OCI-LY1 (cell line): ENCODE results near the gene MT1E.

Source experiments
- H2AFZ ChIP-seq: fragments of 200-600 bp; sonication (generic), shearing (Covaris generic); 2 replicates; pipeline ENCODE4 v1.6.0; 2014; ENCODE audit warnings: antibody characterized with exemption, mild to moderate bottlenecking, low read length
- H3F3A ChIP-seq: fragments of 200-600 bp; sonication (generic), shearing (Covaris generic); 2 replicates; pipeline ENCODE4 v1.6.0; 2014; ENCODE audit warnings: mild to moderate bottlenecking, antibody characterized with exemption, low read length, moderate library complexity; ENCODE audit not compliant: insufficient read depth
- H3K27ac ChIP-seq: fragments of 200-600 bp; sonication (generic); 2 replicates; pipeline ENCODE4 v1.5.1; 2014; ENCODE audit warnings: low read length, mixed run types, mild to moderate bottlenecking, low read depth; ENCODE audit not compliant: poor library complexity, severe bottlenecking
- H3K27me3 ChIP-seq: fragments of 200-600 bp; sonication (generic); 2 replicates; pipeline ENCODE4 v1.6.0; 2014; ENCODE audit warnings: antibody characterized with exemption, mild to moderate bottlenecking, low read length, moderate library complexity; ENCODE audit not compliant: insufficient read depth
- H3K36me3 ChIP-seq: fragments of 200-600 bp; sonication (generic); 2 replicates; pipeline ENCODE4 v1.6.1; 2014; ENCODE audit warnings: mild to moderate bottlenecking, antibody characterized with exemption, low read length, moderate library complexity, mixed read lengths; ENCODE audit not compliant: insufficient read depth
- H3K4me1 ChIP-seq: fragments of 200-600 bp; sonication (generic); 2 replicates; pipeline ENCODE4 v1.5.1; 2014; ENCODE audit warnings: mild to moderate bottlenecking, low read length, moderate library complexity; ENCODE audit not compliant: insufficient read depth, severe bottlenecking
- H3K4me2 ChIP-seq: fragments of 200-600 bp; sonication (generic), shearing (Covaris generic); 2 replicates; pipeline ENCODE4 v1.6.1; 2014; ENCODE audit warnings: low read length
- H3K4me3 ChIP-seq: fragments of 200-600 bp; sonication (generic); 2 replicates; pipeline ENCODE4 v1.5.1; 2014; ENCODE audit warnings: low read length, low read depth, mild to moderate bottlenecking, mixed read lengths; ENCODE audit not compliant: poor library complexity, severe bottlenecking
- H3K79me2 ChIP-seq: fragments of 200-600 bp; shearing (Covaris generic); 2 replicates; pipeline ENCODE4 v1.6.1; 2016; ENCODE audit warnings: mixed run types, low read length, mixed read lengths; ENCODE audit not compliant: insufficient read depth
- H3K9ac ChIP-seq: fragments of 200-600 bp; sonication (generic), shearing (Covaris generic); 2 replicates; pipeline ENCODE4 v1.6.1; 2014; ENCODE audit warnings: mild to moderate bottlenecking, low read length, mixed read lengths
- H3K9me2 ChIP-seq: fragments of 200-600 bp; sonication (generic), shearing (Covaris generic); 2 replicates; pipeline ENCODE4 v1.6.1; 2014; ENCODE audit warnings: low read depth, mild to moderate bottlenecking, low read length, mixed read lengths
- H3K9me3 ChIP-seq: fragments of 200-600 bp; shearing (Covaris generic); 2 replicates; pipeline ENCODE4 v1.6.1; 2014; ENCODE audit warnings: low read length, mixed read lengths
- H4K20me1 ChIP-seq: fragments of 200-600 bp; sonication (generic), shearing (Covaris generic); 2 replicates; pipeline ENCODE4 v1.6.0; 2016; ENCODE audit warnings: mild to moderate bottlenecking, low read length; ENCODE audit not compliant: insufficient read depth
- EZH2 ChIP-seq: fragments of 200-600 bp; sonication (generic), shearing (Covaris generic); IDR thresholded peaks from 2 replicates; pipeline ENCODE4 v1.8.0; 2017; ENCODE audit warnings: borderline replicate concordance, mixed run types, mild to moderate bottlenecking, antibody characterized with exemption, low read length, moderate library complexity, mixed read lengths
- TF ChIP-seq, protein P1 (sequence below): fragments of 200-600 bp; sonication (generic), shearing (Covaris generic); IDR thresholded peaks from 2 replicates; pipeline ENCODE4 v1.5.1; 2017; ENCODE audit warnings: mild to moderate bottlenecking, antibody characterized with exemption, low read length, moderate library complexity, mixed read lengths

Gene MT1E

GRCh38 chr16:56606476-56607108 lies 19.0 kb upstream of the MT1E start:
- H3K4me2 ChIP-seq: no peak overlapping the region
- H3K79me2 ChIP-seq: no peaks in the 10 kb centered on the region
- H3K4me1 ChIP-seq: peaks cover 28% of the 10 kb centered on the region
- no peak overlapping the region for H2AFZ ChIP-seq
- no peaks in the 10 kb centered on the region for H3K9me2 ChIP-seq
- no peaks in the 10 kb centered on the region for H3F3A ChIP-seq
- H3K9me3 ChIP-seq: no peaks in the 10 kb centered on the region
- no peaks in the 10 kb centered on the region for H3K27me3 ChIP-seq
- TF ChIP-seq, protein P1, sequence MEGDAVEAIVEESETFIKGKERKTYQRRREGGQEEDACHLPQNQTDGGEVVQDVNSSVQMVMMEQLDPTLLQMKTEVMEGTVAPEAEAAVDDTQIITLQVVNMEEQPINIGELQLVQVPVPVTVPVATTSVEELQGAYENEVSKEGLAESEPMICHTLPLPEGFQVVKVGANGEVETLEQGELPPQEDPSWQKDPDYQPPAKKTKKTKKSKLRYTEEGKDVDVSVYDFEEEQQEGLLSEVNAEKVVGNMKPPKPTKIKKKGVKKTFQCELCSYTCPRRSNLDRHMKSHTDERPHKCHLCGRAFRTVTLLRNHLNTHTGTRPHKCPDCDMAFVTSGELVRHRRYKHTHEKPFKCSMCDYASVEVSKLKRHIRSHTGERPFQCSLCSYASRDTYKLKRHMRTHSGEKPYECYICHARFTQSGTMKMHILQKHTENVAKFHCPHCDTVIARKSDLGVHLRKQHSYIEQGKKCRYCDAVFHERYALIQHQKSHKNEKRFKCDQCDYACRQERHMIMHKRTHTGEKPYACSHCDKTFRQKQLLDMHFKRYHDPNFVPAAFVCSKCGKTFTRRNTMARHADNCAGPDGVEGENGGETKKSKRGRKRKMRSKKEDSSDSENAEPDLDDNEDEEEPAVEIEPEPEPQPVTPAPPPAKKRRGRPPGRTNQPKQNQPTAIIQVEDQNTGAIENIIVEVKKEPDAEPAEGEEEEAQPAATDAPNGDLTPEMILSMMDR: no peak
- no peak for TF ChIP-seq EZH2
- H3K9ac ChIP-seq: no peak overlapping the region
- H4K20me1 ChIP-seq: no peaks in the 10 kb centered on the region
- no peaks in the 10 kb centered on the region for H3K36me3 ChIP-seq
- H3K27ac ChIP-seq: no peak overlapping the region
- no peak overlapping the region for H3K4me3 ChIP-seq

- no peak overlapping the region for H2AFZ ChIP-seq
- no peak for TF ChIP-seq EZH2
- TF ChIP-seq, protein P1: no peak
- H3K27me3 ChIP-seq: no peaks in the 10 kb centered on the region
- peaks cover 28% of the 10 kb centered on the region for H3K4me1 ChIP-seq
- no peak overlapping the region for H3K4me3 ChIP-seq
- no peak overlapping the region for H3K4me2 ChIP-seq
- no peaks in the 10 kb centered on the region for H3K9me3 ChIP-seq
- H3K36me3 ChIP-seq: no peaks in the 10 kb centered on the region
- no peaks in the 10 kb centered on the region for H3K79me2 ChIP-seq
- no peaks in the 10 kb centered on the region for H3F3A ChIP-seq
- H3K9me2 ChIP-seq: no peaks in the 10 kb centered on the region
- no peaks in the 10 kb centered on the region for H4K20me1 ChIP-seq
- H3K9ac ChIP-seq: no peak overlapping the region
- no peak overlapping the region for H3K27ac ChIP-seq
These were observed 18.4 kb upstream of the MT1E start for GRCh38 chr16:56607109-56607618.

DNA sequence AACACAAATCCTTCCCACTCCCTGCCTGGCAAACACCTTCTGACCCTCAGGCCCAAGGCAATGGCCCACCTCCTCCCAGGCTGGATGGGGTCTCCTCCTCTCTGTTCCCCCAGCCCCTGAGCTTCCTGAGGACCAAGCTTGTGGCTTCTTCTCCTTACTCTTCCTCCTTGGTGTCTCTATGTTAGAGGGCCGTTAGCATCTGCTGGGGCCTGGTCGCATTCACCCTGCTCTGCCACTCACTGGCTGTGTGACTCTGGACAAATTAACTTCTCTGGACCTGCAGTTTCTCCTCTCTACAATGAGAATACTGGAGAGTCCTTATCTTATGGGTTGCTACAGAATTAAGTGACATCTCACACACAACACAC lies 17.9 kb upstream of the MT1E start:
- H3F3A ChIP-seq: no peaks in the 10 kb centered on the region
- no peaks in the 10 kb centered on the region for H3K27me3 ChIP-seq
- H3K4me2 ChIP-seq: peak overlapping the region; percentile 98
- peaks cover 28% of the 10 kb centered on the region for H3K4me1 ChIP-seq
- H3K79me2 ChIP-seq: no peaks in the 10 kb centered on the region
- no peaks in the 10 kb centered on the region for H3K9me3 ChIP-seq
- H2AFZ ChIP-seq: peak overlapping the region; percentile 99
- no peak overlapping the region for H3K27ac ChIP-seq
- TF ChIP-seq, protein P1: no peak
- TF ChIP-seq EZH2: no peak
- H4K20me1 ChIP-seq: no peaks in the 10 kb centered on the region
- H3K9ac ChIP-seq: peak overlapping the region; percentile 65
- H3K36me3 ChIP-seq: no peaks in the 10 kb centered on the region
- no peaks in the 10 kb centered on the region for H3K9me2 ChIP-seq
- H3K4me3 ChIP-seq: peak overlapping the region; percentile 68
